HG02852 (cell line): ENCODE data around the gene ATXN1L.
"Not testable (repeated sequence)": the region's sequence is repeated elsewhere in the genome, so short reads cannot be mapped to it uniquely, and the experiment has no call there.

Experiments used
- ATAC-seq: cut with Tn5 transposase; IDR thresholded peaks from one replicate; pipeline ENCODE4 v1.9.1; 2021; ENCODE audit warnings: mild to moderate bottlenecking, moderate library complexity; ENCODE audit not compliant: unreplicated experiment

The ATXN1L gene

DNA sequence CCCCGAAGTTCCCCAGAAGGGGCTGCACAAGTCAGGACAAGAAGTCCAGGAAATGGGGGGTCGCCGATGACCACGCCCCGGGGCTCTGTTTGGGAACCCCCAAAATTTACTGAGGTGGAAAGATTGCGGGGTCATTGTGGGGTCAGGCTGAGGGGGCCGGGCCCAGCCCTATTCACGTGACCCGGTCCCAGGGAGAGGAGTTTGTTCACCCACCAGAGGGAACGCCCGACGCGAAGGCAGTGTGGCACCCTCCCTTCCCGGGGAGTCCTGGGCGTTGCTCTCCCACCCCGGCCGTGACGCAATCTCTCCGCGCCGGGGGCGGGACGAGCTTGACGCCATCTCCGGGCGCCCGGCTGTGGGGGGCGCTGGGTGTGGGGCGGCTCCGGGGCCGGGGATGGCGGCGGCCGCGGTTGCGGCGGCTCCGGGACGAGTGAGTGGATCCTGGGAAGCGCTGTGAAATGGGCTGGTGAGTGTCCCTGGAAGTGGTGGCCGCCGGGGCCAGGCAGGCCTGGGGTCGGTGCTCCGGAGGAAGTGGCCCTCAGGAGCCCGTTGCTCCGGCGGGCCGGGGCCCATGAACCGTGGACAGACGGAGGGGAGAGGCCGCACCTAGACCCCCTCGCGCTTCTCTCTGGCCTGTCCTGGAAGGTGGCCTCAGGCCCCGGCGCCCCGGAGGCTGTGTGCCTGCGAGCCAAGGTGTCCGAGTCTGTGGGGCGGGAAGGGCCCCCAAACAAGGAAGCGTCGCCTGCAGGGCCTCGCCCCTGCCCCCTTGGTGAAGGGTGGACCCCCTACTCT is at the start of gene ATXN1L:
Gene ATXN1L, plus strand, starts transcription at position 338 of the 792 bp plus-strand sequence. CDS start 3,765 bp downstream, outside the sequence.
- peak; percentile 72 for ATAC-seq

GRCh38 chr16:71796501-71797097 is 49.2 kb upstream of the ATXN1L start:
- no peak for ATAC-seq

DNA sequence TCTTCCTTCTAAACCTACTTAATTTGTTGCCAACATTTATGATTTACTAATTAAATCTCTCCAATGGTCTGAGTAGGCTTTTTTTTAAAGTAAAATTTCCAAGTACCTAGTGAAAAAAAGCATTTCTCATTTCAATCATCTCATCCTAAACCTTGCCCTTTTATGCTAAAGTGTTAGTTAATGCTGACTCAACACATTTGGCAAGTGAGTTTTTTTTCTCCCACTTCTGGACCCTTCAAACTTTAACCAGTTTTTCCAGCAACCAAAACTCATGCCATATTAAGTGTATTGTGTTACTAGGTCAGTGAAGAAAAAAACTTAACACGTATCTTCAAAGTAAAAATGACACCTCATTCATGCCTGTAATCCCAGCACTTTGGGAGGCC is 42.5 kb upstream of the ATXN1L start:
- ATAC-seq: no peak

DNA sequence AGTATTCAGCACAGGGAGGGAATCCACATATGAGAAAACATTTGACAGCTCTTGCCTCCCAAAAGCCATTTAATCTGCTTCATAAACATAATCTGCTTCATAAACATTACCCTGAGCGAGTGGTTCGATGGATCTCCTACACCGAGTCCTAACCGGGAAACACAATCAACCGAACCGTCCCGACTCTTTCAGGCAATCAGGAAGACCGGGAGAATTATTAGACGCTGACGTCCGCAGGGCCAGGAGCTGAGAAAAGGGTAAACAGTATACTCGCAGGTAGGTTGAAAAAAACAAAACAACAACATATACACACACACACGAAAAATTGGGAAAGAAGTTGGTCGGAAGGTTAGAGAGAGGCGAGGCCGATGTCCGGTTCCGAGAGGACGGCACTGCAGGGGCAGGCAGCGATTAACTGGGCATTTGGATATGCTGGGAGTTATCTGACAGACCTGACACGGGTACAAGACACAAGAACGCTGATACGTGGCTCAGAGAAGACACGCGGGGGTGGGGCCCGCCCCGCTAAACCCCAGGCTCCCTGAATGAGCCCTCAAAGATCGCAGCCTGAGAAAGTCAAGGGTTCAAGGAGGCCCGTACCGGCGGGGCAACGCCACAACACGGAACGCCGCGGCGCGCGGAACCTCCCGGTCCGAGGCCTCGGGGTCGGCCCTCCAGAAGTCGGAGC is 37.7 kb upstream of the ATXN1L start:
- ATAC-seq: peak; percentile 36

DNA sequence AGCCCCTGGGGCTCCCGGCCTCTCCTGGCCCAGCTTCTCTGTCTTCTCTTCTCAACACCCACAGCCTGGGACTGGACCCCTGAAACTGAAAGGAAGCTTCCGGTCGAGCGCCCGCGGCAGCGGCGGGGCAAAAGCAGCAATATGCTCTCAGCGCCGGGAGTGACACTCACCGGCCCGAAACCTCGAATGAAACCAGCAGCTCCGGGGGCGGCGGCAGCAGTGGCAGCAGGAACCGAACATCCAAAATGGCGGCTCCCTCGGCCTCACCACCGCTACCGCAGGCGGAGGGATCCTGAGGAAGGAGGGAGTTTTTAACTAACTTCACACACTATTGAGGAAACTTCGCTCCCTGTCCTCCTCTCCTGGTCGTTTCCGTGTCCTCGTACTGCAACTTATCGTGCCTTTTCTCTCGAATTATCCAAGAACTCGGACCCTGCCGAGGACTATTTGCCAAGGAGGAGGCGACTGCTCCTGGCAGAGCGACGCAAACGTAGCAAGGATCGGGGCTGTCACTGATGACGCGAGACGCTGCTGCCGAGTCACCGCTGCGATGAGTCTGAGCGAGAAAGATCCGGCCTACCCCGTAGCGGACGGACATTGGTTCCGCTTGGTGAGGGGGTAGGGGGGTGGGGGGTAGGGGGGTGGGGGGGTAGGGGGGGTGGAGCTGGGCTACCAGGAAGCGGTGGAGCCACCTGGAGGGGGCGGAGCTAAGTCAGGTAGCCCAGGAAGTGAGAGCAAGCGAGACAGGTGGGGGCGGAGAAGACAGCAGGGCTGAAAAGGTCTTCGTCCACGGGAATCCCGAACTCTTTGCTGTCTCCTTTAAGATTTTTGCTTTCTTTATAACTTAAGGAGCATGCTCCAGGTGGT is 37.0 kb upstream of the ATXN1L start, which contains the start of gene AP1G1:
Gene AP1G1, minus strand, starts transcription at position 242 of the 867 bp plus-strand sequence. CDS start 19,355 bp downstream, outside the sequence.
- peak; percentile 77 for ATAC-seq

DNA sequence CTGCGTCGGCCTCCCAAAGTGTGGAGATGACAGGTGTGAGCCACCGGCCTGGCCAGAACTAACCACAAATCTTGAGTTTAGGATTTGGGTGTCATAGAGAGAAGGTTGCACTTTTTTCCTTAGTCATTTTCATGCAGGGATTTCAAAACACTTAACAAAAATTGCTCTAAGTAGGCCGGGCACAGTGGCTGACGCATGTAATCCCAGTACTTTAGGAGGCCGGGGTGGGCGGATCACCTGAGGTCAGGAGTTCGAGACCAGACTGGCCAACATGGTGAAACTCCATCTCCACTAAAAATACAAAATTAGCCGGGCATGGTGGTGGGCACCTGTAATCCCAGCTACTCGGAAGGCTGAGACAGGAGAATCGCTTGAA is 35.6 kb upstream of the ATXN1L start:
- ATAC-seq: not testable (repeated sequence)

DNA sequence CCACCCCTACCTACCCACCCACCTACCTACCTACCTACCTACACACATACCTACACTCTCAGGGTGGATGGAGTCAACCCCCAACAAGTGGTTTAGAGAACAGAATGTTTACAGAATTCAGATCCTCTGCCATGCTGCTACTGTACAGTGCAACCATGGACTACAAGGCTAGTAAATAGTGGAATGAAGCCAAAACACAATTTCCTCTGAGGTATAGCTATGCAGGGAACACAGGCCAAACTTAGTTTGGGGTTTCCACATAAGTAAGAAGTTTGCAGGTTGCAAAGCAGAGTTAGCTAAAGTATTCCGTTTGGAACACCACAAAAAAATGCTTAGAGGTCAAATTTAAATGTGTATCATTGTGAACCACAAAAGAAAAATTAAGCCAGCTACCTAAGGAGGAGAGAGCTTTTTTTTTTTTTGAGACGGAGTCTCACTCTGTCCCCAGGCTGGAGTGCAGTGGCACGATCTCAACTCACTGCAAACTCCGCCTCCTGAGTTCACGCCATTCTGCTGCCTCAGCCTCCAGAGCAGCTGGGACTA is 34.4 kb upstream of the ATXN1L start:
- ATAC-seq: no peak

- ATAC-seq: peak; percentile 7
These were observed 28.6 kb upstream of the ATXN1L start for GRCh38 chr16:71817155-71817500.

GRCh38 chr16:71826533-71827017 is 19.2 kb upstream of the ATXN1L start:
- ATAC-seq: no peak

GRCh38 chr16:71830359-71830758 is 15.4 kb upstream of the ATXN1L start:
- no peak for ATAC-seq

DNA sequence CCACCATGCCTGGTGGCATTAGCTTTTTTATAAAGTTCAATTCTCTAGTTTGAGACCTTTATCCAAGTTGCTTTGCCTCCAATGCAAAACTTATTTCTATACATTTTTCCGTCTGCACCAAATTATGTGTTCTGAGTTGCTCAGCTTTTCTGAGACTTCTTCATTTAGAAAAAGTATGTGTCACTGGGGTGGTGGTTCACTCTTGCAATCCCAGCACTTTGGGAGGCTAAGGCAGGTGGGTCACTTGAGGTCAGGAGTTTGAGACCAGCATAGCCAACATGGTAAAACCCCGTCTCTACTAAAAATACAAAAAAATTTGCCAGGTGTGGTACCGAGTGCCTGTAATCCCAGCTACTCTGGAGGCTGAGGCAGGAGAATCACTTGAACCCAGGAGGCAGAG is 14.1 kb upstream of the ATXN1L start:
- not testable (repeated sequence) for ATAC-seq

- ATAC-seq: not testable (repeated sequence)
These were observed 13.7 kb upstream of the ATXN1L start for GRCh38 chr16:71832112-71832511.

DNA sequence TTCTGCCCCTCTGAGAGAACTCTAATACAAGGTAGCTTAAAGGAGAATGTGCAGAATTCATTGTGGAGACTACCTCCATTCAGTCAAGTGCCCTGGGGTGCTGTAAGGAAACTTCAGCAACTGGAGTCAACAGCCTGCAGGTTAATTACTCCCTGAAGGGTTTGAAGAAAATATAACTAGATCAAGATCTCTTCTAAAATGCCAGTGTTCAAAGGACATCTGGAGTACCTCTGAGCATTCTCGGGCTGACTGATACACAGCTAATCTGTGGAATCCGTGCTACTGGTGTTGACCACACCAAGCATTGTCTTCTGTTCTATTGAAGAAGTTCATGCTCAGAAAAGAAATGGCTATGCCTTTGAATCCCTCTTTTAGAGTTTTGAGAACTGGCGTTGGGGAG is 11.5 kb upstream of the ATXN1L start:
- no peak for ATAC-seq

DNA sequence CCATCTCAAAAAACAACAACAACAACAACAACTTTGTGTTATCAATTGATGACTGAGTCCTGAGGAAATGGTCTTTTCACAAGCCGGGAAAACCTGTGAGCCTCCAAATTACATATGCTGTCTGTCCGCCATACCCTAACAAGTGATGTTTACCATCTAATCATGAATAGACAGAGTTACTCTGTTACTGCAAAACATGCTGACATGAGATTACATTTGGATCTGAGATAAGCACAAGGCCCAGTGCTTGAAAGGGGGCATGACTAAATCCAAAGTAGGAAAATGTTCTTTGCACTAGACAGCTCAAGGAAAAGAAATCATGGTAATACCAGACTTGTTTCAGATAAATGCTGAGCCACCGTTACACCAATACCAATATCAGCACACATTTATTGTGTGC is 8.6 kb upstream of the ATXN1L start:
- ATAC-seq: no peak

DNA sequence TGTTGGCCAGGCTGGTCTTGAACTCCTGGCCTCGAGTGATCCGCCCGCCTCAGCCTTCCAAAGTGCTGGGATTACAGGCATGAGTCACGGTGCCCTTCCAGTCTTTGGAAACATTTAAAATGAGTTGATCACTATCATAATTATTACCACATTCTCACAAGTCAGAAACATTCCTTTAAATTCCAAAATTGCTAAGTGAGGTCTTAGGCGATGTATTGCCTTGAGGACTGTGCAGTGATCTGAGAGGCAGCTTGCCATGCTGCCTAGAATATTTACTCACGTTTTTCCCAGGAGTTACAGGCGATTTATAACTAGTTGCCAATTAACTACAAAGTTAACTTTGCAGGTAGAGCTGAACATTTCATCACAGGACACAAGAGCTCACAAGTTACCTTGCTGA is 5.7 kb upstream of the ATXN1L start:
- ATAC-seq: no peak

DNA sequence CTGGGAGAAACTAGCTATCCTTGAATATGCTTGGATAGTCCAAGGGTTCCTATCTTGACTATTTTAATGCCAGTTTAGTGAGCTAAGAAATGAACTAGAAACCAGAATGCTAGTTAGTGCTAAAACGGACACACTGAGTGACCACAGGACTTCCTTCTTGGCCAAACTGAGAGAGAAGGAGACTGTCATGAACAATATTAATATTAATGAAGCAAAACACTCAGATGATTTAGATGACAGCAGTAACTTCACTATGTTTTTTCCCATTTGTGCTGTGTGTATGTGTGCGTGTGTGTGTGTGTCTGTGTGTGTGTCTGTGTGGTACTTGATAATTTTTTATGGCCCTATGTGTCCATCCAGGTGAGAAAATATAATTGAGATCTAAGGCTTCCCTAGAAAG is 2.2 kb upstream of the ATXN1L start:
- no peak for ATAC-seq

DNA sequence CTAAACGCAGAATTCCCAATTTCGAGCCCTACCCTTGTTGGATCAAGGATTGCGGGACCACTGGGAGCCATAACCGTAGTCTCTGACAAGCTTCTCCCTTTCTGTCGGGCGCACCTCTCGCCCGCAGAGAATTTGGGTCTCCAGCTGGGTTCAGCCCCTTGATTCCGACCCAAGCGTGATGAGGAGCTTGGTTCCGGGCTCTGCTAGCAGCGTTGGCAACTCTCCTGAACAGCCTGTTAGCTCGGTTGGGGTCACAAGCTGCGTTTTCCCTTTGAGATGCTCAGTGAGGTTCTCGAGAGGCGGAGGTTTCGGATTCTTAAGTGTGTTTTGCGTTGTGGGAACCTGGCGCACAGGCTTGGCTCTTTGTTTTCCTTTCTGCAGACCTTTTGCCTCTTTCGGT is 655 bp downstream of the ATXN1L start:
- no peak for ATAC-seq

DNA sequence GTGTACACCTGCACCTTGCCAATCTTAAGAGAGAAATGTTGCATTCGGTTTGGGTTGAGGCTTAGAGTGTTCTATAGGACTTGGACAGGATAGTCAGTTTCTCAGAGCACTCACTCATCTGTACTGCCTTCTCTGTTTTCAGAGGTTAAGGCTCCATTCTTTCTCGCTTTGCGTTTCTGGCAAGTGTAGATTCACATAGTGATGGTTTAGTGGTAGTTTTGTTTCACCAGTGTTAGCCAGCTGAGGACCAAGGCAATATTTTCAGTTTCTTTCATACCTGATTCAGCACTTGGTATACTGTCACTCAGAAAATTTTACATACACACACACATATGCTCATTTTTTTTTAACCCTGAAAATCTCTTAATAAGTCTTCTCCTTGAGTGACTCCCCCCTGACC is 1.3 kb downstream of the ATXN1L start:
- no peak for ATAC-seq

GRCh38 chr16:71848622-71849021 is 2.8 kb downstream of the ATXN1L start:
- ATAC-seq: no peak

DNA sequence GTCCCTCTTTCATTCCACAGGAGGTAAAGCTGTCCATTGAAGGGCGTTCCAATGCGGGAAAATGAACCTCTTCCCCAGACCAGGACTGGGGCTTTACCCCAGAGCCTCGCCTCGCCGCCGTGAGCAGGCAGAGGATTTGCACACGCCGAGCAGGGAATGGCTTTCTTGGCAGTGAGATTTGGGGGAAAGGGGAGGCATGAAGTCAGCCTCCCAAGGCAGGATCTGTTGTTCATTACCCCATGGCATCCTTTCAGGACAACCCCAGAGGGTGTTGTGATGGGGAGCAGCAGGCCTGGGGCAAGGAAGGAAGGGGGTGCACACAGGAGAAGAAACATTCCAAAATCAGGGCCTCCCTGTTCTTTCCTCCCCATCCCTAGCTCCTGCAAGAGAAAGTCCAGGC is 6.0 kb downstream of the ATXN1L start:
- no peak for ATAC-seq

GRCh38 chr16:71852158-71852557 is 6.4 kb downstream of the ATXN1L start:
- ATAC-seq: no peak
